Measurements from ENCODE around the gene TRIM15. TPM values are rescaled to one million over a fixed set of nuclear protein-coding genes. Genes with fewer than 3 reads are reported as not detected.
"Not testable (repeated sequence)": the region's sequence is repeated elsewhere in the genome, so short reads cannot be mapped to it uniquely, and the experiment has no call there.

Gene TRIM15
- total and polyA plus RNA-seq, 10 of the 15 experiments (the other 5 are each of a cell fraction or from before 2014, with no cell fraction given) = 0.29 TPM; not detected in 9

DNA sequence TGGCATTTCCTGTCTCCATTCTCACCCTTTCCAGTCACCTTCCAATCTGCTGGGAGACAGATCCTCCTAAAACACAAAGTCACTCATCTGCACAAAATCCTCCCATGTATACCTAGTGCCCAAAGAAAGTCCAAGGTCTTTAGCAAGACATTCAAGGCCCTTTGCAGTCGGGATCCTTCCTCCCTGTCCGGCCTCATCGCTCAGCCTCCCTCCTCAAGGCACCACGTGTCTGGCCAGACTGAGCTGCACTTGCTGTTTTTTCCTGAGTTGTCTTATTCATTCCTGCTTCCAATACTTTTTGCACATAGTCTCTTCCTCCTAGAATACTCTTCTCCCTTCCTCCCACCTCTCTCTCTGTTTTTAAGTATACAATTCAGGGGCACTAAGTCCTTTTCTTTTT lies 1.4 kb downstream of the TRIM15 start (continued):
- no peak for TF ChIP-seq CEBPZ (IDR thresholded peaks at IDR 0.05; ENCODE audit: low read depth, low read length)
- TF ChIP-seq NRF1 (conservative IDR thresholded peaks at IDR 0.05; ENCODE audit: low read depth, low read length) = no peak
- TF ChIP-seq, protein P1, sequence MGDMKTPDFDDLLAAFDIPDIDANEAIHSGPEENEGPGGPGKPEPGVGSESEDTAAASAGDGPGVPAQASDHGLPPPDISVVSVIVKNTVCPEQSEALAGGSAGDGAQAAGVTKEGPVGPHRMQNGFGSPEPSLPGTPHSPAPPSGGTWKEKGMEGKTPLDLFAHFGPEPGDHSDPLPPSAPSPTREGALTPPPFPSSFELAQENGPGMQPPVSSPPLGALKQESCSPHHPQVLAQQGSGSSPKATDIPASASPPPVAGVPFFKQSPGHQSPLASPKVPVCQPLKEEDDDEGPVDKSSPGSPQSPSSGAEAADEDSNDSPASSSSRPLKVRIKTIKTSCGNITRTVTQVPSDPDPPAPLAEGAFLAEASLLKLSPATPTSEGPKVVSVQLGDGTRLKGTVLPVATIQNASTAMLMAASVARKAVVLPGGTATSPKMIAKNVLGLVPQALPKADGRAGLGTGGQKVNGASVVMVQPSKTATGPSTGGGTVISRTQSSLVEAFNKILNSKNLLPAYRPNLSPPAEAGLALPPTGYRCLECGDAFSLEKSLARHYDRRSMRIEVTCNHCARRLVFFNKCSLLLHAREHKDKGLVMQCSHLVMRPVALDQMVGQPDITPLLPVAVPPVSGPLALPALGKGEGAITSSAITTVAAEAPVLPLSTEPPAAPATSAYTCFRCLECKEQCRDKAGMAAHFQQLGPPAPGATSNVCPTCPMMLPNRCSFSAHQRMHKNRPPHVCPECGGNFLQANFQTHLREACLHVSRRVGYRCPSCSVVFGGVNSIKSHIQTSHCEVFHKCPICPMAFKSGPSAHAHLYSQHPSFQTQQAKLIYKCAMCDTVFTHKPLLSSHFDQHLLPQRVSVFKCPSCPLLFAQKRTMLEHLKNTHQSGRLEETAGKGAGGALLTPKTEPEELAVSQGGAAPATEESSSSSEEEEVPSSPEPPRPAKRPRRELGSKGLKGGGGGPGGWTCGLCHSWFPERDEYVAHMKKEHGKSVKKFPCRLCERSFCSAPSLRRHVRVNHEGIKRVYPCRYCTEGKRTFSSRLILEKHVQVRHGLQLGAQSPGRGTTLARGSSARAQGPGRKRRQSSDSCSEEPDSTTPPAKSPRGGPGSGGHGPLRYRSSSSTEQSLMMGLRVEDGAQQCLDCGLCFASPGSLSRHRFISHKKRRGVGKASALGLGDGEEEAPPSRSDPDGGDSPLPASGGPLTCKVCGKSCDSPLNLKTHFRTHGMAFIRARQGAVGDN (IDR thresholded peaks at IDR 0.05) = no peak
- TF ChIP-seq MYB (IDR thresholded peaks at IDR 0.05; ENCODE audit: borderline replicate concordance, low read depth, low read length) = no peak

DNA sequence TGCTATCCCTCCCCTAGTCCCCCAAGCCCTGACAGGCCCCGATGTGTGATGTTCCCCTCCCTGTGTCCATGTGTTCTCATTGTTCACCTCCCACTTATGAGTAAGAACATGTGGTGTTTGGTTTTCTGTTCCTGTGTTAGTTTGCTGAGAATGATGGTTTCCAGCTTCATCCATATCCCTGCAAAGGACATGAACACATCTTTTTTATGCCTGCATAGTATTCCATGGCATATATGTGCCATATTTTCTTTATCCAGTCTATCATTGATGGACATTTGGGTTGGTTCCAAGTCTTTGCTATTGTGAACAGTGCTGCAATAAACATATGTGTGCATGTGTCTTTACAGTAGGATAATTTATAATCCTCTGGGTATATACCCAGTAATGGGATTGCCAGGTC lies 1.9 kb downstream of the TRIM15 start:
- in situ Hi-C loops (cut with MboI); H3K27me3 ChIP-seq (replicated peaks in 1 of 2; ENCODE audit: control insufficient read depth in 2 of 2, insufficient read depth in 2 of 2, low read length in 1 of 2); intact Hi-C loops (cut with micrococcal nuclease; ENCODE audit: unreplicated experiment): not testable (repeated sequence)

More for the DNA sequence above, 1.9 kb downstream of the TRIM15 start:
- BruUV-seq (replicated peaks); FAIRE-seq; H3K9me3 ChIP-seq (replicated peaks; ENCODE audit: control insufficient read depth, insufficient read depth, low read length); H4K20me1 ChIP-seq (ENCODE audit: control insufficient read depth, insufficient read depth); DNase-seq (ENCODE audit: low read depth, low spot score); H3K9ac ChIP-seq (ENCODE audit: control insufficient read depth, insufficient read depth, low read length); H3K79me2 ChIP-seq (ENCODE audit: control insufficient read depth, insufficient read depth, low read length); ATAC-seq; H3K27ac ChIP-seq (ENCODE audit: control insufficient read depth, insufficient read depth); H3K36me3 ChIP-seq (ENCODE audit: control insufficient read depth in 2 of 2, insufficient read depth in 2 of 2, low read length in 1 of 2); POLR2A ChIA-PET; H3K4me1 ChIP-seq (ENCODE audit: control insufficient read depth, insufficient read depth, low read length); H2AFZ ChIP-seq (ENCODE audit: control insufficient read depth, low read depth, low read length); H3K4me2 ChIP-seq (ENCODE audit: control insufficient read depth, insufficient read depth); H3K4me3 ChIP-seq; RAD21 ChIA-PET (ENCODE audit: unreplicated experiment): not testable (repeated sequence)
- 100% methylated on average over 1 of the region's 1 CpG for WGBS (ENCODE audit: insufficient coverage, insufficient replicate concordance, low lambda C conversion rate, missing lambda C conversion rate)
- ChIA-PET CTCF (interaction anchor here (1.5 to 4.1 kb wide), 3 partner anchors 14 to 60 kb away, joined by 4 to 46 read pairs (median 28); no protein-coding TSS in a partner anchor), SMC1A (ENCODE audit: uncharacterized antibody, unreplicated experiment) (interaction anchor here (3.7 kb wide), 1 partner anchor 61 kb away, joined by 34 read pairs; no protein-coding TSS in a partner anchor)

Data from GM12878 (cell line).